ENCODE results near the gene E2F6. TPM values are rescaled to one million over a fixed set of nuclear protein-coding genes. Genes with fewer than 3 reads are reported as not detected.

E2F6 gene
- total RNA-seq, 6 donors from 2014 or later: 5.3 to 15.8 (median 13.4) TPM

DNA sequence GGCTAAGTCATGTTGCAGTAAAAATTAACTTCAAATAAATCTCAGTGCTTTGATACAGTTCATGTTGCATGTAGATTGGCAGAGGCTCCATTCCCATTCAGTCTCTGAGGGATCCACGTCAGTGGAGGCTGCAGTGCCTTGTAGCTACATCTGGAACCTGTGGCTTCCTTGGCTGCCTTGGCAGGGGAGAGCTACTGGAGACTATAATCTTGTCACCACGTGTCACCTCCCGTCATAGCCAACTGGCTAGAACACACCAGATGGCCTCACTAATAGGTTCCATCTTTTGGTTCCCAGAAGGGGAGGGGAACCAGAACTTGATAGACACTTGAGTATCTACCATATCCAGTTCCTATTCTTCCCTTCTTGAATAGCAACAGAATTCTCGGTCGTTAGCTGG lies 28.4 kb downstream of the E2F6 start:
- Histone ChIP-seq H3K4me3 (no peak overlapping the region), H3K27ac (no peak overlapping the region), H3K9me3 (no peaks in the 10 kb centered on the region), H3K27me3 (no peaks in the 10 kb centered on the region), H3K36me3 (peaks cover 0 to 36% (median 8%) of the 10 kb centered on the region in 4 donors), H3K4me1 (no peaks in the 10 kb centered on the region)
- no peak for TF ChIP-seq POLR2AphosphoS5 (IDR thresholded peaks at IDR 0.05)
- no peak for TF ChIP-seq EP300 (IDR thresholded peaks at IDR 0.05)
- TF ChIP-seq, protein P1, sequence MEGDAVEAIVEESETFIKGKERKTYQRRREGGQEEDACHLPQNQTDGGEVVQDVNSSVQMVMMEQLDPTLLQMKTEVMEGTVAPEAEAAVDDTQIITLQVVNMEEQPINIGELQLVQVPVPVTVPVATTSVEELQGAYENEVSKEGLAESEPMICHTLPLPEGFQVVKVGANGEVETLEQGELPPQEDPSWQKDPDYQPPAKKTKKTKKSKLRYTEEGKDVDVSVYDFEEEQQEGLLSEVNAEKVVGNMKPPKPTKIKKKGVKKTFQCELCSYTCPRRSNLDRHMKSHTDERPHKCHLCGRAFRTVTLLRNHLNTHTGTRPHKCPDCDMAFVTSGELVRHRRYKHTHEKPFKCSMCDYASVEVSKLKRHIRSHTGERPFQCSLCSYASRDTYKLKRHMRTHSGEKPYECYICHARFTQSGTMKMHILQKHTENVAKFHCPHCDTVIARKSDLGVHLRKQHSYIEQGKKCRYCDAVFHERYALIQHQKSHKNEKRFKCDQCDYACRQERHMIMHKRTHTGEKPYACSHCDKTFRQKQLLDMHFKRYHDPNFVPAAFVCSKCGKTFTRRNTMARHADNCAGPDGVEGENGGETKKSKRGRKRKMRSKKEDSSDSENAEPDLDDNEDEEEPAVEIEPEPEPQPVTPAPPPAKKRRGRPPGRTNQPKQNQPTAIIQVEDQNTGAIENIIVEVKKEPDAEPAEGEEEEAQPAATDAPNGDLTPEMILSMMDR (IDR thresholded peaks at IDR 0.05): no peak
- no peak for TF ChIP-seq POLR2A (IDR thresholded peaks at IDR 0.05)
- WGBS, 2 donors: 92 to 93% methylated on average over 5 of the region's 5 CpGs
- ATAC-seq (ENCODE audit: low FRiP score in 2 of 2) (no peak), DNase-seq (no peak)

DNA sequence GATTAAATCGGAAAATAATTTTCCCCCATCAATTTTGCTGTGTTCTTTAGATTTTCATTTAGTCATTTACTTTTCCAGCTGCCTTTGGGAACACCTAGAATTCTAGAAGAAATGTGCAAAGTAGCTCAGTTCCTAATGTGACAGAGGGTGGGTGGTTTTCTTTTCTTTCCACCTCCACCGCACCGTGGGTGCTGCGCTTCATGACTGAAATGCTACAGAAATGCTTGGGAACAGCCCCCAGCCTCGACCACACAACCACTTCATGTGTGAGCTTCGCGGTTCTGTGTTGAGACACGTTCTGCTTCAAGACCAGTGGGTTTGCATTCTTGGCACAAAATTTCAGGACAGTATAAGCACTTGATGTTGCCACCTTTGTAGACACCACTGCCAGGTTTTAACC lies 30.9 kb downstream of the E2F6 start:
- no peak for TF ChIP-seq EP300 (IDR thresholded peaks at IDR 0.05)
- TF ChIP-seq, protein P1 (IDR thresholded peaks at IDR 0.05): no peak
- TF ChIP-seq POLR2A (IDR thresholded peaks at IDR 0.05): no peak
- TF ChIP-seq POLR2AphosphoS5 (IDR thresholded peaks at IDR 0.05): no peak
- H3K27me3 ChIP-seq: no peaks in the 10 kb centered on the region
- ATAC-seq (ENCODE audit: low FRiP score in 2 of 2) (no peak), DNase-seq (no peak)
- no peak overlapping the region for H3K4me3 ChIP-seq
- H3K36me3 ChIP-seq: peaks cover 0 to 13% (median 0%) of the 10 kb centered on the region in 4 donors
- no peaks in the 10 kb centered on the region for H3K9me3 ChIP-seq
- 88 to 92% methylated on average over 8 of the region's 8 CpGs for WGBS, 2 donors
- no peak overlapping the region for H3K27ac ChIP-seq
- H3K4me1 ChIP-seq: no peaks in the 10 kb centered on the region

DNA sequence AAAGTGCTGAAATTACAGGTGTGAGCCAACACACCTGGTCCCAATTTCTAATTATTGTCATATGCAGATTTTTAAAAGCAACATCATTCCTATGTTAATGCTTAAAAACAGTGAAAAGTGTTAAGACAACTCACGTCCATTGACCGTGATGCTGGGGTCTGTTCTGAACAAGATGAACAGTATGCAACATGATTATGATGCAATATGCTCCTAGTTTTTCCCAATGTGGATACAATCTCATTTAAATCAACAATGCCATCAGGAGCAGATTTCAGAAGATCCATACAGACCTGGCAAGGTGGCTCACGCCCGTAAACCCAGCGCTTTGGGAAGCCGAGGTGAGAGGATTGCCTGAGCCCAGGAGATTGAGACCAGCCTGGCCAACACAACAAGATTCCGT lies 31.5 kb downstream of the E2F6 start:
- Histone ChIP-seq H3K27ac (no peak overlapping the region), H3K27me3 (no peaks in the 10 kb centered on the region), H3K9me3 (no peaks in the 10 kb centered on the region), H3K4me1 (no peaks in the 10 kb centered on the region), H3K36me3 (peaks cover 0 to 8% (median 0%) of the 10 kb centered on the region in 4 donors), H3K4me3 (no peak overlapping the region)
- WGBS, 2 donors: 94 to 96% methylated on average over 7 of the region's 7 CpGs
- no peak for ATAC-seq (ENCODE audit: low FRiP score in 2 of 2)
- TF ChIP-seq POLR2AphosphoS5 (IDR thresholded peaks at IDR 0.05): no peak
- TF ChIP-seq POLR2A (IDR thresholded peaks at IDR 0.05): no peak
- no peak for TF ChIP-seq EP300 (IDR thresholded peaks at IDR 0.05)
- TF ChIP-seq, protein P1 (IDR thresholded peaks at IDR 0.05): no peak
- no peak for DNase-seq

DNA sequence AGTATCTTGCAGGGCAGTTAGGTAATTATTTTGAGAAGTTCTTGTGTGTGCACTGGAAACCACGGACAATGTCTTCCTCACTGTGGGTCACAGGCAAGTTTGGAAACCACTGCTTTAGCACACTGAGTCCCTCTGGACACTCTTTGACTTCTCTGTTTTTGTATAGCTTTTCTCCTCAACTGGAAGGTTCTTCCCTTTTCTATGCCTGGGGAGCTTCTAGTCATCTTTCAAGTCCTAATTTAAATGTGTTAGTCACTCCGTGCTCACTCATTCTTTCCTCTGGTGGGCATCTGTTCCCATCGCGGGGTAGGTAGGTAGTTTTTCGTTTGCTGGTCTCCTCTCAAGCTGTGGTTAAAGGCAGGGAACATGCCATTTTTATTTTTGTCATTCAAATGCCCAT lies 32.1 kb downstream of the E2F6 start:
- DNase-seq: no peak
- Histone ChIP-seq H3K4me3 (no peak overlapping the region), H3K4me1 (no peaks in the 10 kb centered on the region), H3K27ac (no peak overlapping the region), H3K36me3 (peaks cover 0 to 4% (median 0%) of the 10 kb centered on the region in 4 donors), H3K9me3 (no peaks in the 10 kb centered on the region), H3K27me3 (no peaks in the 10 kb centered on the region)
- 87 to 92% methylated on average over 5 of the region's 5 CpGs for WGBS, 2 donors
- TF ChIP-seq, protein P1 (IDR thresholded peaks at IDR 0.05): no peak
- TF ChIP-seq POLR2AphosphoS5 (IDR thresholded peaks at IDR 0.05) (no peak), POLR2A (IDR thresholded peaks at IDR 0.05) (no peak), EP300 (IDR thresholded peaks at IDR 0.05) (no peak)
- ATAC-seq (ENCODE audit: low FRiP score in 2 of 2): no peak

DNA sequence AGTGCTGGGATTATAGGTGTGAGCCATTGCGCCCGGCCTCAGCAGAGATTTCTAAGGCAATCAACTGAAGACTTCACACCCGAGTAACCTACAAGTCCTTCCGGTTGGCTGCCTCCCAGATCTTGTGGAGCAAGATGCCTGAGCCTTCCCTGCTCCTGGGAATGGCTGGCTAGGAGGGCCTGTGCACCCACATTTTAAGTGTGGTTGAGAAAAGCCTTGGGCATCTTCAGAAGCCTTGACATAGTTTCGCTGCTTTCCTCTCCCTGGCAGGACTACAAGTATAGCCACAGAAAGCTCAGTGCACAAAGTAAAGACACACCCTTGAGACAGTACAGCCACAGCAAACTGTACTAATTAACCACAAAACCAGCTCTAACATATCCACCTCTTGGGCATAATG lies 35.2 kb downstream of the E2F6 start:
- WGBS, 2 donors: 88 to 91% methylated on average over 5 of the region's 5 CpGs
- Histone ChIP-seq H3K4me1 (no peaks in the 10 kb centered on the region), H3K9me3 (no peaks in the 10 kb centered on the region), H3K27me3 (no peaks in the 10 kb centered on the region), H3K27ac (no peak overlapping the region), H3K36me3 (no peaks in the 10 kb centered on the region), H3K4me3 (no peak overlapping the region)
- ATAC-seq (ENCODE audit: low FRiP score in 2 of 2): no peak
- TF ChIP-seq, protein P1 (IDR thresholded peaks at IDR 0.05): no peak
- TF ChIP-seq POLR2AphosphoS5 (IDR thresholded peaks at IDR 0.05): no peak
- TF ChIP-seq POLR2A (IDR thresholded peaks at IDR 0.05): no peak
- no peak for TF ChIP-seq EP300 (IDR thresholded peaks at IDR 0.05)
- no peak for DNase-seq
